Left ventricle myocardium inferior (tissue), 1 donor: ENCODE measurements around the gene EOMES. TPM values are rescaled to one million over a fixed set of nuclear protein-coding genes. Genes with fewer than 3 reads are reported as not detected.
A peak's percentile ranks its signal among the peaks of the same experiment; 100 is the strongest.

ENCODE experiments used
- DNase-seq: peaks from one replicate; pipeline ENCODE4 v3.0.0-alpha.2; 2020
- H3K27ac ChIP-seq: fragments of 200-600 bp; replicated peaks from 2 replicates; pipeline ENCODE4 v1.8.0; 2021
- H3K27me3 ChIP-seq: fragments of 200-600 bp; 2 replicates; pipeline ENCODE4 v1.8.0; 2021; ENCODE audit warnings: low read depth
- H3K36me3 ChIP-seq: fragments of 200-600 bp; 2 replicates; pipeline ENCODE4 v1.8.0; 2021
- H3K4me1 ChIP-seq: fragments of 200-600 bp; 2 replicates; pipeline ENCODE4 v1.8.0; 2021
- H3K4me3 ChIP-seq: fragments of 200-600 bp; 2 replicates; pipeline ENCODE4 v1.8.0; 2021; ENCODE audit warnings: mild to moderate bottlenecking, moderate library complexity
- H3K9me3 ChIP-seq: fragments of 200-600 bp; replicated peaks from 2 replicates; pipeline ENCODE4 v1.8.0; 2021
- intact Hi-C: fragments of 100-400 bp; cut with micrococcal nuclease; formaldehyde crosslinking; loops from one replicate; pipeline ENCODE4 v1.11.0; 2022
- total RNA-seq: library from RNA; stranded (reverse); fragmentation: NEBNext Ultra II Directional; extraction: Animal tissue kit (Norgen Biotek cat#: 25700); gene quantifications from one replicate; pipeline ENCODE4 v1.2.1, GENCODE V29; 2021
- TF ChIP-seq, protein P1 (sequence below): fragments of 200-600 bp; IDR thresholded peaks from 2 replicates; pipeline ENCODE4 v1.8.0; 2021; ENCODE audit warnings: antibody characterized with exemption, mild to moderate bottlenecking, borderline replicate concordance
- donor health status: DM: no; HTN: yes; CAD: no; lungs with severe emphysema.

Gene EOMES
- total RNA-seq, 1 donor from 2014 or later = 0.14 TPM

DNA sequence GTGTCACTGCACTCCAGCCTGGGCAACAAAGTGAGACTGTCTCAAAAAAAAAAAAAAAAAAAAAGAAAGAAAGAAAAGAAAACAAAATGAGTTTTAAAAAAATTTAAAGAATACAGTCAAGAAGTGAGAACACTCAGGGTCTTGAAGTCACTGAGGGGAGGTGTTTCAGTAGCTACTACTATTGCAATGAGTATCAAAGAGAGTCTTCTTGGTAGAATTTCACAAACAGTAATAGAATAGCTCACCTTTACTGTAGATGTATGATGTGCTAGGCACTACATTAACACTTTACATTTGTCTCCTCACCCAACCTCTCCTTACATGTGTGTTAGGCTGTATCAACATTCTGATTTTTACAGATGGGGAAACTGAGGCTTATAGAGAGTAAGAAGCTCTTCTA, 43.9 kb downstream of the EOMES start:
- Histone ChIP-seq H3K36me3 (no peaks in the 10 kb centered on the region), H3K27ac (no peak overlapping the region), H3K9me3 (no peaks in the 10 kb centered on the region), H3K4me3 (no peak overlapping the region), H3K4me1 (no peaks in the 10 kb centered on the region), H3K27me3 (no peaks in the 10 kb centered on the region)
- DNase-seq = no peak
- intact Hi-C loops = no loop called here
- TF ChIP-seq, protein P1, sequence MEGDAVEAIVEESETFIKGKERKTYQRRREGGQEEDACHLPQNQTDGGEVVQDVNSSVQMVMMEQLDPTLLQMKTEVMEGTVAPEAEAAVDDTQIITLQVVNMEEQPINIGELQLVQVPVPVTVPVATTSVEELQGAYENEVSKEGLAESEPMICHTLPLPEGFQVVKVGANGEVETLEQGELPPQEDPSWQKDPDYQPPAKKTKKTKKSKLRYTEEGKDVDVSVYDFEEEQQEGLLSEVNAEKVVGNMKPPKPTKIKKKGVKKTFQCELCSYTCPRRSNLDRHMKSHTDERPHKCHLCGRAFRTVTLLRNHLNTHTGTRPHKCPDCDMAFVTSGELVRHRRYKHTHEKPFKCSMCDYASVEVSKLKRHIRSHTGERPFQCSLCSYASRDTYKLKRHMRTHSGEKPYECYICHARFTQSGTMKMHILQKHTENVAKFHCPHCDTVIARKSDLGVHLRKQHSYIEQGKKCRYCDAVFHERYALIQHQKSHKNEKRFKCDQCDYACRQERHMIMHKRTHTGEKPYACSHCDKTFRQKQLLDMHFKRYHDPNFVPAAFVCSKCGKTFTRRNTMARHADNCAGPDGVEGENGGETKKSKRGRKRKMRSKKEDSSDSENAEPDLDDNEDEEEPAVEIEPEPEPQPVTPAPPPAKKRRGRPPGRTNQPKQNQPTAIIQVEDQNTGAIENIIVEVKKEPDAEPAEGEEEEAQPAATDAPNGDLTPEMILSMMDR = no peak

GRCh38 chr3:27677565-27677964, 44.6 kb downstream of the EOMES start:
- Histone ChIP-seq H3K4me3 (no peak overlapping the region), H3K27me3 (no peaks in the 10 kb centered on the region), H3K4me1 (no peaks in the 10 kb centered on the region), H3K36me3 (no peaks in the 10 kb centered on the region), H3K27ac (peak overlapping the region; percentile 24), H3K9me3 (no peaks in the 10 kb centered on the region)
- TF ChIP-seq, protein P1 = no peak
- DNase-seq = no peak
- intact Hi-C loops = no loop called here

DNA sequence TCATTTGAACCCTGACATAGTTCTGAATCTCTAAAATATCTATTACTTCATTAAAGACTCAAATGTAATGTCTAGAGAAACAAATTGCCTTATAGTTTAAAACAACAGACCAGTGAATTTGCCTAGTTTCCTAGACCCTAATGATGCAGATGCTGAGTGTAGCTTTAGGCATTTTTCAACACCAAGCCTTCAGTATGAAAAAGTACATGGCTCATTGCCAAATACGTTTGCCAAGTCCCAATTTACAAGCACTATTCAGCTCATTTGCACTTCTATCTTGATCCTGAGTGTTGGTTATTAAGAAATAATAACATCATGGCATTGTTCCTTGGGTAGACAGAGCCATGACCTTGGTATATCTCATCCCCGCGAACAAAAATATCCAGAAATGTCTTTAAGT, 46.8 kb downstream of the EOMES start:
- TF ChIP-seq, protein P1 = no peak
- Histone ChIP-seq H3K27ac (no peak overlapping the region), H3K4me3 (no peak overlapping the region), H3K9me3 (no peaks in the 10 kb centered on the region), H3K27me3 (no peaks in the 10 kb centered on the region), H3K36me3 (no peaks in the 10 kb centered on the region), H3K4me1 (no peaks in the 10 kb centered on the region)
- intact Hi-C loops = no loop called here
- DNase-seq = no peak

- Histone ChIP-seq H3K4me1 (no peaks in the 10 kb centered on the region), H3K27me3 (no peaks in the 10 kb centered on the region), H3K9me3 (no peaks in the 10 kb centered on the region), H3K36me3 (no peaks in the 10 kb centered on the region), H3K27ac (no peak overlapping the region), H3K4me3 (no peak overlapping the region)
- intact Hi-C loops = no loop called here
- TF ChIP-seq, protein P1 = no peak
- no peak for DNase-seq
Observed at GRCh38 chr3:27673701-27674100, 48.4 kb downstream of the EOMES start.

DNA sequence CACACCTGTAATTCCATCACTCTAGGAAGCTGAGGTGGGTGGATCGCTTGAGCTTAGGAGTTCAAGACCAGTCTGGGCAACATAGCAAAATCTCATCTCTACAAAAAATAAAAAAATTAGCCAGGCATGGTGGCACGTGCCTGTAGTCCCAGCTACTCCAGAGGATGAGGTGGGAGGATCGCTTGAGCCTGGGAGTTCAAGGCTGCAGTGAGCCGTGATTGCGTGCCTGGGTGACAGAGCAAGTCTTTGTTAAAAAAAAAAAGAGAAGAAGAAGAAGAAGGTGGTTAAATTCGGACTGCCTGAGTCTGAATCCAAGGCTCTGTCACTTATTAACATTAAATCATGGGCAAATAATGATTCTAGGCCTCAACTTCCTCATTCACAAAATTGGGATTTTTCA, 51.0 kb downstream of the EOMES start:
- DNase-seq = no peak
- H3K9me3 ChIP-seq = no peaks in the 10 kb centered on the region
- H3K4me3 ChIP-seq = no peak overlapping the region
- H3K27ac ChIP-seq = no peak overlapping the region
- no peaks in the 10 kb centered on the region for H3K27me3 ChIP-seq
- H3K36me3 ChIP-seq = no peaks in the 10 kb centered on the region
- TF ChIP-seq, protein P1 = no peak
- peaks cover 5% of the 10 kb centered on the region for H3K4me1 ChIP-seq
- intact Hi-C loops = no loop called here

DNA sequence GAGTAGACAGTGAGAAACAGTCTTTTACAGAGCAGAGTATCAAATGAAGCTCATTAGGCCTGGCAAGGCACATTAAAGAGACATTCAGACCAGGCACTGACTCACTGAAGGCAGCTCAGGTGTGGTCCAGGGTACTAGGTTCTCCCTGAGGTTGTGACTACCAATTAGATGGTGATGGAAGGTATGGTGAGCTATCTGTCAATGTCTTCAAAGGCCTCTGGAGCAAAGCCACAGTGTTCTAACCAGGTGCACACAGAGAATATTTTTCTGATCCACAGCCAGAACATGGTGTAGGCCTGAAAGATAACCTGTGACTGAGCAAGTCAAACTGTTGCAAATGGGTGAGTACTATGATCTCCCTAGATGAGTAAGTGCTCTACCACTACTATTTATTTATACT, 51.5 kb downstream of the EOMES start:
- TF ChIP-seq, protein P1 = no peak
- Histone ChIP-seq H3K4me1 (peaks cover 8% of the 10 kb centered on the region), H3K4me3 (no peak overlapping the region), H3K27me3 (no peaks in the 10 kb centered on the region), H3K9me3 (no peaks in the 10 kb centered on the region), H3K27ac (no peak overlapping the region), H3K36me3 (no peaks in the 10 kb centered on the region)
- intact Hi-C loops = no loop called here
- DNase-seq = no peak
